ENCODE data around the gene VIT.

GRCh38 chr2:36729067-36729466, 32.6 kb downstream of the VIT start:
- TF ChIP-seq CTCF (conservative IDR thresholded peaks at IDR 0.05 in 1 of 2, IDR thresholded peaks at IDR 0.05 in 1 of 2; ENCODE audit: low read depth in 1 of 2, low read length in 2 of 2) (no peak), EZH2 (IDR thresholded peaks at IDR 0.05; ENCODE audit: low read length, missing control alignments) (no peak)
